K562 (cell line): ENCODE data around the gene ISG20. TPM values are rescaled to one million over a fixed set of nuclear protein-coding genes. Genes with fewer than 3 reads are reported as not detected.

Source experiments
- COPS2 ChIP-seq: fragments of 450-650 bp; conservative IDR thresholded peaks from 2 replicates; pipeline ENCODE4 v1.6.1; 2016; ENCODE audit warnings: mild to moderate bottlenecking, moderate library complexity
- CUX1 ChIP-seq: fragments of 200-800 bp; sonication (Bioruptor generic); IDR thresholded peaks from 2 replicates; pipeline ENCODE4 v1.6.1; 2016; ENCODE audit warnings: missing genetic modification characterization, missing compliant biosample characterization
- DEAF1 ChIP-seq: fragments of 450-650 bp; formaldehyde crosslinking; IDR thresholded peaks from 2 replicates; pipeline ENCODE4 v1.4.0; 2020; ENCODE audit warnings: mild to moderate bottlenecking, moderate library complexity
- MAFG ChIP-seq: fragments of 450-650 bp; conservative IDR thresholded peaks from 2 replicates; pipeline ENCODE4 v1.6.1; 2016; ENCODE audit warnings: missing genetic modification characterization, missing compliant biosample characterization
- MYC ChIP-seq, 2 experiments: fragments of 250-450 bp in 1 of 2; sonication (Bioruptor Pico) in 1 of 2; IDR thresholded peaks; 2 replicates each; pipeline versions ENCODE4 v1.5.1 to v1.6.1; 2012 to 2021; ENCODE audit warnings: low read depth in 2 of 2, borderline replicate concordance in 1 of 2, improper control_type of control experiment in 1 of 2, low read length in 1 of 2, mild to moderate bottlenecking in 1 of 2, moderate library complexity in 1 of 2
- NFYB ChIP-seq: IDR thresholded peaks from 2 replicates; pipeline ENCODE4 v1.6.1; 2011; ENCODE audit warnings: mild to moderate bottlenecking, moderate library complexity; ENCODE audit not compliant: insufficient read length; ENCODE audit errors: extremely low read depth
- NUFIP1 ChIP-seq: fragments of 450-650 bp; IDR thresholded peaks from 2 replicates; pipeline ENCODE4 v1.6.1; 2018; ENCODE audit not compliant: partially characterized antibody
- PBX2 ChIP-seq, 2 experiments: IDR thresholded peaks in 1 of 2; conservative IDR thresholded peaks in 1 of 2; 2 replicates each; pipeline ENCODE4 v1.6.1; 2016; ENCODE audit warnings: low read depth in 2 of 2, mild to moderate bottlenecking in 1 of 2, missing compliant biosample characterization in 1 of 2, missing genetic modification characterization in 1 of 2, moderate library complexity in 1 of 2
- POLR3A ChIP-seq: IDR thresholded peaks from 2 replicates; pipeline ENCODE4 v1.6.1; 2011; ENCODE audit warnings: borderline replicate concordance, mild to moderate bottlenecking, moderate library complexity; ENCODE audit not compliant: insufficient read length, insufficient read depth; ENCODE audit errors: extremely low read depth
- SETDB1 ChIP-seq: IDR thresholded peaks from one replicate; pipeline ENCODE4 v1.6.1; 2012; ENCODE audit warnings: low read length, control low read depth, inconsistent platforms
- TRIM25 ChIP-seq: fragments of 450-650 bp; IDR thresholded peaks from 2 replicates; pipeline ENCODE4 v1.7.0; 2016; ENCODE audit warnings: borderline replicate concordance
- ZFP36 ChIP-seq: fragments of 150-350 bp; IDR thresholded peaks from 2 replicates; pipeline ENCODE4 v1.6.1; 2018; ENCODE audit warnings: low read length, low read depth; ENCODE audit not compliant: partially characterized antibody
- ZNF12 ChIP-seq: sonication (generic); formaldehyde crosslinking; IDR thresholded peaks from 2 replicates; pipeline ENCODE4 v1.4.0; 2020; ENCODE audit warnings: mild to moderate bottlenecking, missing genetic modification reagents
- ZNF766 ChIP-seq: fragments of 200-800 bp; sonication (Bioruptor generic); conservative IDR thresholded peaks from 2 replicates; pipeline ENCODE4 v1.6.1; 2016; ENCODE audit warnings: missing genetic modification characterization, missing compliant biosample characterization
- polyA plus RNA-seq, 8 experiments: library from polyadenylated mRNA; depleted of rRNA in 4 of 8; stranded (reverse) in 5 of 8; unstranded in 3 of 8; fragments of >200 nt; fragmentation: Nextera tagmentation in 2 of 8; fragmentation: Illumina TruSeq in 1 of 8; extraction: Ambion mirVana in 2 of 8; extraction: Trizol in 1 of 8; gene quantifications; 2 replicates each; pipeline versions ENCODE4 v1.2.1 to v1.2.3, GENCODE V29; 2011 to 2014; ENCODE audit warnings: inconsistent platforms in 1 of 8, missing spikeins in 1 of 8
- total RNA-seq, 7 experiments: library from RNA; depleted of rRNA in 6 of 7; stranded (reverse); fragments of >200 nt in 6 of 7; fragmentation: Illumina TruSeq in 2 of 7; extraction: Trizol in 2 of 7; gene quantifications; 2 replicates each; pipeline versions ENCODE4 v1.2.1 to v1.2.3, GENCODE V29; 2011 to 2021; ENCODE audit warnings: low replicate concordance in 1 of 7

Gene ISG20
- total and polyA plus RNA-seq, 9 of the 15 experiments (the other 6 are each of a cell fraction or from before 2014, with no cell fraction given), result 0.06 to 2.1 (median 1.00) TPM

- TF ChIP-seq NFYB (no peak), CUX1 (no peak), PBX2 (CRISPR knock-in tag; IDR thresholded peaks at IDR 0.05; ENCODE audit: low read depth) (no peak), PBX2 (tag; conservative IDR thresholded peaks at IDR 0.05; ENCODE audit: low read depth) (0 out of 2 replicates have a peak, but pooled peaks have one; percentile 7), MAFG (peak; percentile 88), ZFP36 (no peak), MYC (IDR thresholded peaks at IDR 0.05; ENCODE audit: low read depth, low read length) (no peak), MYC (CRISPR knock-in tag; IDR thresholded peaks at IDR 0.05; ENCODE audit: borderline replicate concordance, low read depth) (no peak), ZNF12 (CRISPR knock-in tag) (no peak), ZNF766 (CRISPR knock-in tag) (0 out of 2 replicates have a peak, but pooled peaks have one; percentile 20), DEAF1 (CRISPR knock-in tag) (no peak), COPS2 (no peak), TRIM25 (no peak), SETDB1 (no peak), NUFIP1 (no peak), POLR3A (no peak)
Measured at GRCh38 chr15:88621789-88622604, 16.8 kb upstream of the ISG20 start (continued).
